Measurements from ENCODE around the gene CPA3. TPM values are rescaled to one million over a fixed set of nuclear protein-coding genes. Genes with fewer than 3 reads are reported as not detected.

Gene CPA3
- not detected for polyA plus RNA-seq (2012; ENCODE audit: low read depth, missing spikeins)

- DNase-seq (ENCODE audit: insufficient read length, low spot score) (no peak), FAIRE-seq (no peak)
- no peak for TF ChIP-seq POU2F2 (IDR thresholded peaks at IDR 0.05; ENCODE audit: low read depth, low read length)
- TF ChIP-seq POLR2AphosphoS5 (IDR thresholded peaks at IDR 0.05; ENCODE audit: low read depth, low read length) = no peak
- no peak for TF ChIP-seq PAX5 (IDR thresholded peaks at IDR 0.05; ENCODE audit: insufficient read depth, low read length, severe bottlenecking)
- no peak for TF ChIP-seq TAF1 (IDR thresholded peaks at IDR 0.05; ENCODE audit: low read depth, low read length)
- no peak for TF ChIP-seq SPI1 (IDR thresholded peaks at IDR 0.05; ENCODE audit: low read depth, low read length)
- no peak for TF ChIP-seq POLR2A (IDR thresholded peaks at IDR 0.05; ENCODE audit: low read depth, low read length)
Measured at GRCh38 chr3:148865049-148865448, at the start of gene CPA3. Gene CPA3, plus strand, starts transcription at chr3:148865296. Its CDS starts 12 bp downstream, at chr3:148865308.

DNA sequence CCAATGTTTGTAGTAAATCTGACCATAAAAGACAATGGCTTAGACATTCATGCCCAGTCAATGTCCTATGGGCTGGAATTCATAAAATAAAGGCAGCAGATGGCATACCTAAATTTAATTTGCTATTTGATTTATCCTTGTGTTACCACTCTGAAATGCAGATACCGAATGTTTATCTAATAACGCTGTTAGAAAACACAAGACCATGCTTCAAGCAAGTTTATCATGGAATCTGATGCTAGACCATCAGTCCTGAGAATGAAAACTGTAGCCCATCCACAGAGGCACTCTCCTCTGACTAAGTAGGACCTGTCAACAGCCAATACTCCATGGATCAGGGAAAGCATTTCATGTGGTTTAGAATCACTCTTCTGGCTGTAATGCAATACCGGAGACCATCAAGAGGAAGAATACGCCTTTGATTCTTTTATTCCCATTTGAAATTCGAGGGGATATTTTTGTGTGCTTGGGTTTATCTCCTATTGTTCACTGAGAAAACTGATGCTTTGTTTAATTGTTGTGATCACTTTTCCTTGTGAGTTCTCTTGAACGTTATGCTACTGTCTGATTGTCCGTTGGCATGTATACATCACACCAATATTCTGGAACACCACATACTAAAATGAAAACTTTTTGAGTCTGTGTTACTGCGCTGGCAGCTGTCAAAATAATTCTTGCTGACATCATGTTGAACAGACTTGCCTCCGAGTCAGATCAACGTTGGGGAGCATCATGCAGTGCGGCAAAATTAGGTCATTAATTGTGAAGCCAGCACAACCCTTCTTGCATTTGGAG, 49.6 kb upstream of the CPA3 start:
- no peak for FAIRE-seq
- DNase-seq (ENCODE audit: insufficient read length, low spot score) = no peak
- TF ChIP-seq POLR2A (IDR thresholded peaks at IDR 0.05; ENCODE audit: low read depth, low read length) (no peak), POU2F2 (IDR thresholded peaks at IDR 0.05; ENCODE audit: low read depth, low read length) (no peak), POLR2AphosphoS5 (IDR thresholded peaks at IDR 0.05; ENCODE audit: low read depth, low read length) (no peak), PAX5 (IDR thresholded peaks at IDR 0.05; ENCODE audit: insufficient read depth, low read length, severe bottlenecking) (no peak), SPI1 (IDR thresholded peaks at IDR 0.05; ENCODE audit: low read depth, low read length) (no peak), TAF1 (IDR thresholded peaks at IDR 0.05; ENCODE audit: low read depth, low read length) (no peak)

DNA sequence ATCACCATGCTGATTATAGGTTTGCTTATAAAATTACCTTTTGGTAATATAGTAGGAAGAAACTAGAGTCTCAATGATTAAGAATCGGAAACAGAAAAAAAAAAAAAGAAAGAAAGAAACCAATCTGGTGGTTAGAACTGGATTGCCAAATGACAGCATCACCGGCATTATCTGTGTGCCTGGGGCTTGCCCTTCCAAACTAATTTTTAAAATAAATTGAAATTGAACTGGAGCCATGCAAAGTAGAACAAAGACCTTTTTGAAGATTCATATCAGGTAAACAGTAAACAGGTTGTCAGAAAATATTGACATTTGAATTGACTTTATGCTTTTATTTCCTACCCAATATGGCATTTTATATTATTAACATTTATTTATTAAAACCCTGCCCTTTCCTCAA, 48.7 kb upstream of the CPA3 start:
- TF ChIP-seq POU2F2 (IDR thresholded peaks at IDR 0.05; ENCODE audit: low read depth, low read length) = no peak
- TF ChIP-seq PAX5 (IDR thresholded peaks at IDR 0.05; ENCODE audit: insufficient read depth, low read length, severe bottlenecking) = no peak
- no peak for TF ChIP-seq POLR2AphosphoS5 (IDR thresholded peaks at IDR 0.05; ENCODE audit: low read depth, low read length)
- DNase-seq (ENCODE audit: insufficient read length, low spot score) (no peak), FAIRE-seq (no peak)

DNA sequence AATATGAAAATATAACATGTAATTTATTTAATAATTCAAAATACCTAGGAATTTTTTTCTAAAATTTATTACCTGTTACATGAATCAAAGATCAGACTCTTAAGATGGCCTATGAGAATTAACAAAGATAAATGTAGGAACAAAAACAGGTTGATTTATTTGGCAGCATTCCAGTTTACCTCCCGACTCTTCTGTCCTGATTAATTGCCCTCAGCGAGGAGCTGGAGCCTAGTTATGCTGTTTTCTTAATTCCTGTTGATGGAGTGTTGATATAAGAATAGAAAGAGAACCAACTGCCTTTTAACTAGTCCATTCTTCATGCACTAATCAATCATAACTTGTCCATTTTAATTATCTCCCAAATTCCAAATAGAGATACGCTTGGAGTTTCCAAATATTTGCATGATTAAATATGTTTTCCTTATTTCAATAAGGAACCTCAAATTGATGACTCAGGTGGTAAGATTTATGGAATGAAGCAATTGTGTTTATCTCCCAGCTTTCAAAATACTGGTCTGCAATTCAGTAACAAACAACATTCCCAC, 48.0 kb upstream of the CPA3 start:
- FAIRE-seq (no peak), DNase-seq (ENCODE audit: insufficient read length, low spot score) (no peak)
- TF ChIP-seq POU2F2 (IDR thresholded peaks at IDR 0.05; ENCODE audit: low read depth, low read length) (no peak), TAF1 (IDR thresholded peaks at IDR 0.05; ENCODE audit: low read depth, low read length) (no peak), SPI1 (IDR thresholded peaks at IDR 0.05; ENCODE audit: low read depth, low read length) (no peak), POLR2A (IDR thresholded peaks at IDR 0.05; ENCODE audit: low read depth, low read length) (no peak), PAX5 (IDR thresholded peaks at IDR 0.05; ENCODE audit: insufficient read depth, low read length, severe bottlenecking) (no peak), POLR2AphosphoS5 (IDR thresholded peaks at IDR 0.05; ENCODE audit: low read depth, low read length) (no peak)

DNA sequence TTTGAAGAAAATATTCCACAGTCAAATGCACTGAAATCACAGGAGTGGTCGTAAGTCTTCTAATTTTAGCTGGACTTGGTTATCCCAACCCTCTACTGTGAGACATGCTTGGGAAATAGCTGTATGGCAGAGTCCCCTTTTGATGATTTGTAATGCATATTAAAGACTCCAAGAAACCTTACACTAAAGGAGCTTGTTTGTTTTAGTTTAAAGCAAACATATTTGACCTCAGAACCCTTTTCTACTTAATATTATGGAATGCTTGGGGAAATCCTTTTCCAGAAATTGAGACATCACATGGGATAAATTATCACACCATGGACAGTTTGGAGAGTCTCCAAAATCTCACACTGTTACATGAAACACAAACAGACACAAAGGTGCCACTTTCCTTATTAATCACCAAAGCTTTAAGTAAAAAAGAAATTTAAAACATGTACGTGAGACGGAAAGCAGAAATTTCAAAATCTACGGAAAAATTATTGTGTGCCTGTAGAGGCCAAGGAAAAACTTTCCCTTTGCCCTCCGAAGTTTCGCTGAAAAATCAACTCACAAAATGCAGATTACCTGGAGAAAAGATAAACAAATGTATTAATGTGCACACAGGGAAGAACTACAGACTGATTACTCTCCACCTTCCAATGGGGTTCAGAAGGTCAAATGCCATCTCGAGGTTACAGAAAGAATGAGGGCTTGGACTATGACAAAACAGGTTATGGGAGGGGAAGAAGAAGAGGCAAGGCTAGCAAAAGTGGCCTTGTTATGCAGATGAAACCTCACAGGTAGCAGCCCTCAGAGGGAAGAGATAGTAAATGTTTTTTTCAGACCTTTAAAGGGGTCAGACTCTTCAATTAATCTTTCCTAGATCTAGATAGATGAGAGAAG, 44.5 kb upstream of the CPA3 start:
- no peak for DNase-seq (ENCODE audit: insufficient read length, low spot score)
- no peak for FAIRE-seq
- no peak for TF ChIP-seq POU2F2 (IDR thresholded peaks at IDR 0.05; ENCODE audit: low read depth, low read length)
- no peak for TF ChIP-seq POLR2A (IDR thresholded peaks at IDR 0.05; ENCODE audit: low read depth, low read length)
- no peak for TF ChIP-seq TAF1 (IDR thresholded peaks at IDR 0.05; ENCODE audit: low read depth, low read length)
- TF ChIP-seq POLR2AphosphoS5 (IDR thresholded peaks at IDR 0.05; ENCODE audit: low read depth, low read length) = no peak
- no peak for TF ChIP-seq SPI1 (IDR thresholded peaks at IDR 0.05; ENCODE audit: low read depth, low read length)
- no peak for TF ChIP-seq PAX5 (IDR thresholded peaks at IDR 0.05; ENCODE audit: insufficient read depth, low read length, severe bottlenecking)

GRCh38 chr3:148823026-148823425, 42.1 kb upstream of the CPA3 start:
- TF ChIP-seq PAX5 (IDR thresholded peaks at IDR 0.05; ENCODE audit: insufficient read depth, low read length, severe bottlenecking) (no peak), SPI1 (IDR thresholded peaks at IDR 0.05; ENCODE audit: low read depth, low read length) (no peak)
- DNase-seq (ENCODE audit: insufficient read length, low spot score) (no peak), FAIRE-seq (no peak)

GRCh38 chr3:148825476-148825875, 39.6 kb upstream of the CPA3 start:
- TF ChIP-seq POU2F2 (IDR thresholded peaks at IDR 0.05; ENCODE audit: low read depth, low read length) (no peak), PAX5 (IDR thresholded peaks at IDR 0.05; ENCODE audit: insufficient read depth, low read length, severe bottlenecking) (no peak), TAF1 (IDR thresholded peaks at IDR 0.05; ENCODE audit: low read depth, low read length) (no peak), POLR2A (IDR thresholded peaks at IDR 0.05; ENCODE audit: low read depth, low read length) (no peak), POLR2AphosphoS5 (IDR thresholded peaks at IDR 0.05; ENCODE audit: low read depth, low read length) (no peak), SPI1 (IDR thresholded peaks at IDR 0.05; ENCODE audit: low read depth, low read length) (no peak)
- DNase-seq (ENCODE audit: insufficient read length, low spot score) (no peak), FAIRE-seq (no peak)

- no peak for FAIRE-seq
- no peak for TF ChIP-seq POLR2AphosphoS5 (IDR thresholded peaks at IDR 0.05; ENCODE audit: low read depth, low read length)
- no peak for TF ChIP-seq POLR2A (IDR thresholded peaks at IDR 0.05; ENCODE audit: low read depth, low read length)
- no peak for TF ChIP-seq SPI1 (IDR thresholded peaks at IDR 0.05; ENCODE audit: low read depth, low read length)
- no peak for TF ChIP-seq PAX5 (IDR thresholded peaks at IDR 0.05; ENCODE audit: insufficient read depth, low read length, severe bottlenecking)
- TF ChIP-seq POU2F2 (IDR thresholded peaks at IDR 0.05; ENCODE audit: low read depth, low read length) = no peak
- TF ChIP-seq TAF1 (IDR thresholded peaks at IDR 0.05; ENCODE audit: low read depth, low read length) = no peak
- no peak for DNase-seq (ENCODE audit: insufficient read length, low spot score)
Measured at GRCh38 chr3:148827585-148827984, 37.5 kb upstream of the CPA3 start, which contains the start of gene CPB1. Gene CPB1, plus strand, starts transcription at chr3:148827811. Its CDS starts 13 bp downstream, at chr3:148827824.

DNA sequence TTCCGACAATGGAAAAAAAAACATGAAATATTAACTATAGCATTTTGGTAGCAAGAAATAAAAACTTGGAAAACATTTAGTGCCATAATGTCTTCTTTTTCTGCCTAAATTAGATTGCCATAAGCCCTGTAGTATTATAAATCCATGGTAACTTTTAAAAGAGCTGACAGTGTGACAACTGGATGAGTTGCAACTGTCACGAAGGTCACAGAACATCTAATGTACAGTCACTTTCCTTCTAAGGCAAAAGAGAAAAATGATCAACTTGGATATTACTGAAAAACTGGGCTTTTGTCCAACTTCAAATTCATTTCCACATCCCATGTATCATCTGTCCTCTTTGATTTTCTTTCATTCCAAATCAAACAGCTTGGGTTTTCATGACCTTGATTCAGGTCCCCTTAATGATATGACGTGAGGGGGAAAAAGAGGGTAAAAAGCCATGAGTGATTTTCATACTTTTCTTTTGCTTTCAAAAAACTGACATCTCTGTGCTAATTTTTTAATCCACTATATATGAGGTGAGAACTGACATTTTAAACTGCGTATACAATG, 36.9 kb upstream of the CPA3 start:
- FAIRE-seq (no peak), DNase-seq (ENCODE audit: insufficient read length, low spot score) (no peak)
- no peak for TF ChIP-seq PAX5 (IDR thresholded peaks at IDR 0.05; ENCODE audit: insufficient read depth, low read length, severe bottlenecking)
- TF ChIP-seq POLR2AphosphoS5 (IDR thresholded peaks at IDR 0.05; ENCODE audit: low read depth, low read length) = no peak
- no peak for TF ChIP-seq POU2F2 (IDR thresholded peaks at IDR 0.05; ENCODE audit: low read depth, low read length)
- no peak for TF ChIP-seq TAF1 (IDR thresholded peaks at IDR 0.05; ENCODE audit: low read depth, low read length)
- no peak for TF ChIP-seq SPI1 (IDR thresholded peaks at IDR 0.05; ENCODE audit: low read depth, low read length)
- TF ChIP-seq POLR2A (IDR thresholded peaks at IDR 0.05; ENCODE audit: low read depth, low read length) = no peak
